Measurements from ENCODE around the gene LLGL2.

The LLGL2 gene

DNA sequence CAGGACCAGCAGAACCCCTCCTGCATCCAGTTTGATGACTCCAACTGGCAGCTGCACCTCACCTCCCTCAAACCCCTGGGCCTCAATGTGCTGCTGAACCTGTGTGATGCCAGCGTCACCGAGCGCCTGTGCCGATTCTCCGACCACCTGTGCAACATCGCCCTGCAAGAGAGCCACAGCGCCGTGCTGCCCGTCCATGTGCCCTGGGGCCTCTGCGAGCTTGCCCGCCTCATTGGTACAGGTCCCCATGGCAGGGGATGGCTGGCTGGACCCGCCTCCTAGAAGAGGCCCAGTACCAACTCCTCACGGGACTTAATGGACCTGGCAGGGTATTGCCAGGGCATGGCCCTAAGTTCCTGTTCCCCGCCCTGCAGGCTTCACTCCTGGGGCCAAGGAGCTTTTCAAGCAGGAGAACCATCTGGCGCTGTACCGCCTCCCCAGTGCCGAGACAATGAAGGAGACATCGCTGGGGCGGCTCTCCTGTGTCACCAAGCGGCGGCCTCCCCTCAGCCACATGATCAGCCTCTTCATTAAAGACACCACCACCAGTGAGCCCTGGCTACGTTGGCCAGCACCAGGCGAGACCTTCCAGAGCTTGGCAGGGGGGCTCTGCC is 32.8 kb upstream of the LLGL2 start:
- no peak for DNase-seq (ENCODE audit: low read depth in 2 of 2, low spot score in 1 of 2)

- DNase-seq (ENCODE audit: low read depth in 2 of 2, low spot score in 1 of 2): no peak
Observed at GRCh38 chr17:75493476-75494129, 31.9 kb upstream of the LLGL2 start.

GRCh38 chr17:75494326-75494877 is 31.1 kb upstream of the LLGL2 start:
- DNase-seq (ENCODE audit: low read depth in 2 of 2, low spot score in 1 of 2): no peak

- no peak for DNase-seq (ENCODE audit: low read depth in 2 of 2, low spot score in 1 of 2)
Observed at GRCh38 chr17:75496005-75496404, 29.5 kb upstream of the LLGL2 start.

- no peak for DNase-seq (ENCODE audit: low read depth in 2 of 2, low spot score in 1 of 2)
Observed at GRCh38 chr17:75498039-75498725, 27.3 kb upstream of the LLGL2 start.

DNA sequence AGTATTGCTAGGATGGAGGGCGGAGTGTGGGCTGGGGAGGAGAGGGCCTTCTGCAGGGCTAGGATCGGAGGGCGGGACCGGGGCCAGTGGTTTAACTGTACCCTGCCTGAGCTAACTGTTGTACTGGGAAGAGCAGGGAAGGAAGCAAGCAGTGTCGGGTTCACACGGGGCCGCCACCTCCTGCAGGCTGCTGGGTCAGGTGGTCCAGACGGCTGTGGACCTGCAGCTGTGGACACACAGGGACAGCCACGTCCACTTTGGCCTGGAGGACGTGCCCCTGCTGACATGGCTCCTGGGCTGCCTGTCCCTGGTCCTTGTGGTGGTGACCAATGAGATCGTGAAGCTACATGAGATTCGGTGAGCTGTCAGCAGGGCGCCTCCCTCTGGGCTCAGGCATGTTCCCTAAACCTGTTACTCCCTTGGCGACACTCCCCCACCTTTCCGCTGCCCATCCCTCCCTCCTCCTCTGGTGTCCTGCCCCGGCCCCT is 26.7 kb upstream of the LLGL2 start:
- no peak for DNase-seq (ENCODE audit: low read depth in 2 of 2, low spot score in 1 of 2)

DNA sequence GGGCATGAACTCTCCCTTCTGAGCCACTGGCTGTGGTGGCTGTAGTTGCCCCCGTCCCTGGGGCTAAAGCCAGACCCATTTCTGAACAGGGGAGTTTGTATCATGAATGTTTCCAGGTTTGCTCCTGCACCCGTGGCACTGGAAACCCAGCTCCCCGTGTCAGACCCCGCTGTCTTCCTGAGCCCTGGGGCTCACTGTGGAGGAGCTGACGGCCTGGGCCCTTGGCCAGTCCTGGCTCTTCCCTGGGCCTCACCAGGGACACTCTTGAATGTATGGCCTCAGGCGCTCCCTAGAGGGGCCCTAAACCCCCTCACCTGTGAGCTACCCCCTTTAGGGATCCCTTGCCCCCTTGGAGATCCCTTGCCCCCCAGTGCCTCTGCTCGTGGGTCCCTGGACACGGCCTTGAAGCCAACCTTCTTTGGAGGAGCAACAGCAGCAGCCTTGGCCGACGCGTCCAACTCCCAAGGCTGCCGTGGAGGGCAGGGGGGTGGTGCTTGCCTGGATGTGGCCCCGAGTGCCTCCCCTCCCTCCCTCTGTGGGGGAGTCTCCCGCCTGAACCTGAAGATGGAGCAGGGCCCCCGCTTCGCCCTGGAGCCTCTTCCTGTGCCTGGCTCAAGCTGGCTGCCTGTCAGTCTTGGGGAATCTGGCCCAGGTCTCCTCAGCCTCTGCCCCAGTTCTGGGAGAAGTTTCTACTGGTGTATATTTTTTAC is 26.0 kb upstream of the LLGL2 start:
- no peak for DNase-seq (ENCODE audit: low read depth in 2 of 2, low spot score in 1 of 2)

DNA sequence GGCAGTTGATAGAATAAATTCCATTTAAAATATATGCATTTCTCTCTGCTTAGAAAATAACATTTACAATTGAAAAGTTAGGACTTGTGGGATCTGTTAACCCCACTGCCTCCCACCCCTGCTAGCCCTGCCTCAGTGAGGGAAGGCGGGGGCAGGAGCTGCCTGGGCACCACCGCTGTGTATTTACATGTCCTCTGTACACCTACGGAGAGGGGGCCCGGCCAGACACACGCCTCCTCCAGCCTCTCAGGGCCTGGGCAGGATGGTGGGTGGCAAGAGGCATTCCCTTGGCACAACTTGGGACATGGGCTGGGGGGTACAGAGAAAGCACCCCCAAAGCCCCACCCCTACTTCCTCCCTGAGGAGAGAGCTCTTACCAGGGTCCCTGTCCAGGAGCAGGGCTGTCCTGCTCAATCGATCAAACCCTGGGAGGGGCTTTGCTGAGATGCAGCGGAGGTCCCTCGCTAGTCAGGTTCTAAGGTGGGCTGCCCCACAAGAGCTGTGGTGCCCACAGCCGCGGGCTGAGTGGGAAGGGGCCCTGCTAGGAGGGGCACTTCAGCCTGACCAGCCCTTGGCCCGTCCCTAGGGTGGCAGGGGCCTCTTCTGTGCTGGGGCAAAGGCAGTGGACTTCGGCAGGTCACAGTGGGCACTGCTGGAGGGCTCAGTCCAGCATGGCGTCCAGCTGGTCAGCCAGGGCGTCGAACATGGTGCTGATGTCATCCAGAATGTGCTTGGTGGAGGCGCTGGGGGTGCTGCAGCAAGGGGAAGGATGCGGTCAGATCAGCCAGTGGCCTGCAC is 24.9 kb upstream of the LLGL2 start:
- DNase-seq (ENCODE audit: low read depth in 2 of 2, low spot score in 1 of 2): no peak

DNA sequence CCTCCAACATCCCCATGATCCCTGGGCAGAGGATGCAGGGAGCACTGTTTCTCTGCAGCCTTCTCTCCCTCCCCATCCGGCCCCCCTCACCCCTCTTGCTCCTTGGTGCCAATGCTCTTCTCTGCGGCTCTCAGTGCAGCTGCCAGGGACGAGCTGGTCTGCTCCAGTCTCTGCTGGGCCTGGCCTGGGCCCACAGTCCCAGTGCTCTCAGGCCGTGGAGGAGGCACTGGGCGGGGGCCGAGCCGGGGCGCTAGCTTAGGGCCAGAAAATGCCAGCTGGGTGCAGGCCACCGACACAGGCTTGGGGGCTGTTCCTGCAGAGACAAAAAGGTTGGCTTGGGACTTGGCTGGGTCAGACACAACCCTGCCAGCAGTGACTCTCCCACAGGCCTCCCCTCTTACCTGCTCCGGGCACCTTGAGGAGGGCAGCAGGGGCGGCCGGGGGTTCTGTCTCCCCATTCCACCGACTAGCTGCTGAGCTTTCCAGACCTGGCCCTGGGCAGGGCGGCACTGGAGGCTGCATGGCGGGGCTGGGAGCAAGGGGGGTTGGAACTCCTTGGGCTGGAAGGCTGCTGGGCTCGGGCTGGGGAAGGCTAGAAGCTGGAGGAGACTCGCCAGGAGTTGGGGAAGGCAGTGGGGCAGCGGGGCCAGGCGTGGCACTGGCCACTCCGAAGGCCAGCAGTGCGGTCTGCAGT is 24.0 kb upstream of the LLGL2 start:
- DNase-seq (ENCODE audit: low read depth in 2 of 2, low spot score in 1 of 2): no peak

- DNase-seq (ENCODE audit: low read depth in 2 of 2, low spot score in 1 of 2): no peak
Observed at GRCh38 chr17:75502072-75502720, 23.3 kb upstream of the LLGL2 start.

DNA sequence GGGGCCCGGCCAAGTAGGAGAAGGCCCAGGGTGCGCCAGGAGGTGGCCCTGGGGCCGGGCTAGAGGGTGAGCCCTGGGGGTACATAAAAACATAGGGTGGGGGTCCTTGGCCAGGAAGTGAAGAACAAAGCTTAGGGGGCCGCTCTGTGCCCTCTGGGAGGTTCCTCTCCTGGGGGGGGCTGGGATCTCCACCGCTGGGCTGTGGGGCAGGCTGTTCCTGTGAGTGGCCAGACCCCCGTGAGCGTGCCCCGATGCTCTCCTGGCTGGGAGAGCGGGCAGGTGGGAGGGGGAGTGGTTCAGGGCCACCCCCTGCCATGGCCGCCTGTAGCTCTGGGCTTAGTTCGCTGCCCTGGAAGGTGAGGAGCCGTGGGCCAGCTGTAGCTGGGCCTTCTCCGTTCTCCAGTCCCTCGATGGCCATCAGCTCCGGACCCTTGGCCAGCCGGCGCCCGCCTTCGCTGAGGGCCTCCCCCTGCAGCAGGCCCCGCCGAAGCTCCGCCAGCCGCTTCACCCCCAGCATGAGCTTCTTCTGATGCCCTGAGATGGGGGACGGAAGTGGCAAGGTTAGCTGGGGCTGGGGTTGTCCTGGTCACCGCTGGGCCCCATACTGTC is 22.7 kb upstream of the LLGL2 start:
- no peak for DNase-seq (ENCODE audit: low read depth in 2 of 2, low spot score in 1 of 2)

- DNase-seq (ENCODE audit: low read depth in 2 of 2, low spot score in 1 of 2): no peak
Observed at GRCh38 chr17:75503337-75503950, 22.1 kb upstream of the LLGL2 start.

DNA sequence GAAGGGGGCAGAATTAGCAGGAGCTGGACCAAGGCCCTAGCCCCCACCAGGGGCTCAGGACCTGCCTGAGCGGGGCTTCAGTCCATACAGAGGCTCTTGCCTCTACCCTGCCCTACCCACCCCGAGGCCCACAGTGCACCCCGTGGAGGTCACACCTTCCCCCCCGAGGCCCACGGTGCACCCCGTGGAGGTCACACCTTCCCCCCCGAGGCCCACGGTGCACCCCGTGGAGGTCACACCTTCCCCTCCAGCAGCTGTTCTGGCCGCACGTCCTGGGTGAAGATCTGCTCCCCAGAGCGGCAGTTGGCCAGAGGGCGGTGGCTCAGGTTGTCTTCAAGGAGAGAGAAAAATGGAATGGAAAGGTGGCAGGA is 21.5 kb upstream of the LLGL2 start:
- no peak for DNase-seq (ENCODE audit: low read depth in 2 of 2, low spot score in 1 of 2)

GRCh38 chr17:75504347-75505151 is 20.9 kb upstream of the LLGL2 start:
- no peak for DNase-seq (ENCODE audit: low read depth in 2 of 2, low spot score in 1 of 2)

DNA sequence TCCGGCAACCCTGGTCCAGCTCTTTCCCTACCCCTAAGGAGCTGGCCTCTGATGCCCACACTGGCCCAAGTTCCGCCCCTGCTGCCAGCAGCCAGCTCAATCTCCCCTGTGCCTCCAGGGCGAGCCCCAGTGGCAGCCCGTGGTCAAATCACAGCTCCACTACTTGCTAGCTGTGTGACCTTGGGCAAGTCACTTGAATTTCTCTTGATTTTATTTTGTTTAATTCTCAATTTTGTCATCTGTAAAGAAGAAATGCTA is 20.4 kb upstream of the LLGL2 start:
- DNase-seq (ENCODE audit: low read depth in 2 of 2, low spot score in 1 of 2): no peak

DNA sequence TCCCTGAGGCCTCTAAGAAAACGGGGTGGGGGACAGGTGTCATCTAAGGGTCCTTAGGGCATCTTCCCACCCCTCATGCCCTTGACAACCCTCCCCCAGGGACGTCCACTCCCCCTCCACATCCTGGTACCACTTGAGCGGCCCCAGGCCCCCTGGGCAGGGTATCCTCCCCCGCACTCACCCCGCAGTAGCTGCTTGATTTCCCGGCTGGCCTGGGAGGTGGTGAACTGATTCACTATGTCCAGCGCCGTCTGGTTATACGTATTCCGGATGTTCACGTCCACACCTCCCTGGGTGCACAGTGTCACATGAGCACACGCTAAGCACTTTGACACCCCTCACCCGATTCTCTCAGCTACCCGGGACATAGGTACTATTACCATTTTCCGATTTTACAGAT is 19.9 kb upstream of the LLGL2 start:
- no peak for DNase-seq (ENCODE audit: low read depth in 2 of 2, low spot score in 1 of 2)

- DNase-seq (ENCODE audit: low read depth in 2 of 2, low spot score in 1 of 2): no peak
Observed at GRCh38 chr17:75506134-75506533, 19.4 kb upstream of the LLGL2 start.

GRCh38 chr17:75506888-75507287 is 18.6 kb upstream of the LLGL2 start:
- no peak for DNase-seq (ENCODE audit: low read depth in 2 of 2, low spot score in 1 of 2)

Data from stimulated activated CD8-positive, alpha-beta memory T cell treated with anti-CD3 and anti-CD28 coated beads, Interleukin-4, amount 100 ng/mL, for 1 hour (primary cell).